Measurements from ENCODE around the gene SGK2. TPM values are rescaled to one million over a fixed set of nuclear protein-coding genes. Genes with fewer than 3 reads are reported as not detected.

Gene SGK2
- total and polyA plus RNA-seq, 9 of the 15 experiments (the other 6 are each of a cell fraction or from before 2014, with no cell fraction given): 0.07 to 0.31 (median 0.15) TPM; not detected in 2

- 0 out of 2 replicates have a peak, but pooled peaks have one; percentile 2 for TF ChIP-seq TFAP4 (CRISPR knock-in tag; IDR thresholded peaks at IDR 0.05; ENCODE audit: borderline replicate concordance)
- TF ChIP-seq ZNF354B (CRISPR knock-in tag; IDR thresholded peaks at IDR 0.05): no peak
- TF ChIP-seq BCLAF1 (IDR thresholded peaks at IDR 0.05; ENCODE audit: borderline replicate concordance in 1 of 2, control insufficient read depth in 1 of 2, low read depth in 2 of 2, low read length in 1 of 2): no peak
- TF ChIP-seq ZNF551 (CRISPR knock-in tag; IDR thresholded peaks at IDR 0.05): no peak
- TF ChIP-seq TSC22D4 (tag; IDR thresholded peaks at IDR 0.05): no peak
- no peak for TF ChIP-seq ZNF507 (tag; conservative IDR thresholded peaks at IDR 0.05)
- no peak for TF ChIP-seq FOSL1 (tag; conservative IDR thresholded peaks at IDR 0.05)
- TF ChIP-seq YY1 (IDR thresholded peaks at IDR 0.05; ENCODE audit: borderline replicate concordance in 1 of 3, control insufficient read depth in 1 of 3, extremely low read depth in 1 of 3, insufficient read depth in 3 of 3, insufficient read length in 1 of 3, insufficient replicate concordance in 2 of 3, low read depth in 1 of 3, low read length in 2 of 3): peak in 1 of 3 experiments; percentile 46
- TF ChIP-seq HBP1 (CRISPR knock-in tag; IDR thresholded peaks at IDR 0.05): no peak
- TF ChIP-seq RBBP5 (IDR thresholded peaks at IDR 0.05; ENCODE audit: borderline replicate concordance, insufficient read depth, low read length, poor library complexity, severe bottlenecking): no peak
- no peak for TF ChIP-seq ZNF395 (CRISPR knock-in tag; IDR thresholded peaks at IDR 0.05)
- TF ChIP-seq EGR1 (conservative IDR thresholded peaks at IDR 0.05): 0 out of 2 replicates have a peak, but pooled peaks have one; percentile 18
- TF ChIP-seq ELF2 (CRISPR knock-in tag; IDR thresholded peaks at IDR 0.05): no peak
- TF ChIP-seq DPF2 (IDR thresholded peaks at IDR 0.05): no peak
- no peak for TF ChIP-seq ZFP91 (CRISPR knock-in tag; IDR thresholded peaks at IDR 0.05)
- TF ChIP-seq HMBOX1 (IDR thresholded peaks at IDR 0.05): no peak
- TF ChIP-seq TEAD4 (IDR thresholded peaks at IDR 0.05; ENCODE audit: low read length): no peak
- no peak for TF ChIP-seq TEAD4 (CRISPR knock-in tag; IDR thresholded peaks at IDR 0.05; ENCODE audit: borderline replicate concordance)
These were observed 44.2 kb upstream of the SGK2 start (continued) for GRCh38 chr20:43514648-43514999.

Data from K562 (cell line).